Tibial nerve (tissue), 4 donors: ENCODE results near the gene CIT.

ENCODE experiments used
- EP300 ChIP-seq, 2 donors: sonication (generic); formaldehyde crosslinking; IDR thresholded peaks; one replicate each; pipeline ENCODE4 v1.6.1; 2017; ENCODE audit warnings: antibody characterized with exemption in 2 of 2, mild to moderate bottlenecking in 1 of 2
- POLR2A ChIP-seq, 2 donors: fragments of 450-650 bp; IDR thresholded peaks; one replicate each; pipeline ENCODE4 v1.6.1; 2017; ENCODE audit warnings: antibody characterized with exemption in 2 of 2, mild to moderate bottlenecking in 2 of 2, moderate library complexity in 2 of 2
- TF ChIP-seq, protein P1 (sequence below), 5 experiments: fragments of 200-600 bp in 3 of 5; fragments of 450-650 bp in 2 of 5; sonication (generic) in 3 of 5; IDR thresholded peaks; one replicate each; pipeline ENCODE4 v1.5.1; 2016 to 2019; ENCODE audit warnings: antibody characterized with exemption in 5 of 5, mild to moderate bottlenecking in 3 of 5, moderate library complexity in 2 of 5

DNA sequence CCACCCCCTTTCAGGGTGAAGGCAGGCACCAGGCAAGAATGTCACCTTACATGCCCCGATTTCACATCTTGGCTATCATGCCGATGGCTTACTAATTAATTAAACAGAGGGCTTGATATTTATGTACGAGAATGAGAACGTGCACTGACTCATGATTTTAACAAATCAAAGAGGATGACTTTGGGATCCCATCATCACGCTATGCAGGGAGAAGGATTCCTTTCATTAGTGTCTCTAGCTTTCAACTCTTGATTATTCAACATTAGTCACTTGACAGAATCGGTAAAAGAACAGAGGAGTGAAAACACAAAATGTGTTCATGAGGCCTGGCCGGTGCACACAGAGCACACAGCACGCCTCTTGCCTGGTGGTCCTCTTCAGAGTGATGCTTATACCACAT lies 128.6 kb downstream of the CIT start:
- no peak for TF ChIP-seq EP300 (IDR thresholded peaks at IDR 0.05)
- TF ChIP-seq, protein P1, sequence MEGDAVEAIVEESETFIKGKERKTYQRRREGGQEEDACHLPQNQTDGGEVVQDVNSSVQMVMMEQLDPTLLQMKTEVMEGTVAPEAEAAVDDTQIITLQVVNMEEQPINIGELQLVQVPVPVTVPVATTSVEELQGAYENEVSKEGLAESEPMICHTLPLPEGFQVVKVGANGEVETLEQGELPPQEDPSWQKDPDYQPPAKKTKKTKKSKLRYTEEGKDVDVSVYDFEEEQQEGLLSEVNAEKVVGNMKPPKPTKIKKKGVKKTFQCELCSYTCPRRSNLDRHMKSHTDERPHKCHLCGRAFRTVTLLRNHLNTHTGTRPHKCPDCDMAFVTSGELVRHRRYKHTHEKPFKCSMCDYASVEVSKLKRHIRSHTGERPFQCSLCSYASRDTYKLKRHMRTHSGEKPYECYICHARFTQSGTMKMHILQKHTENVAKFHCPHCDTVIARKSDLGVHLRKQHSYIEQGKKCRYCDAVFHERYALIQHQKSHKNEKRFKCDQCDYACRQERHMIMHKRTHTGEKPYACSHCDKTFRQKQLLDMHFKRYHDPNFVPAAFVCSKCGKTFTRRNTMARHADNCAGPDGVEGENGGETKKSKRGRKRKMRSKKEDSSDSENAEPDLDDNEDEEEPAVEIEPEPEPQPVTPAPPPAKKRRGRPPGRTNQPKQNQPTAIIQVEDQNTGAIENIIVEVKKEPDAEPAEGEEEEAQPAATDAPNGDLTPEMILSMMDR (IDR thresholded peaks at IDR 0.05) = no peak
- TF ChIP-seq POLR2A (IDR thresholded peaks at IDR 0.05) = no peak
